ENCODE results near the gene HMGN3.

HMGN3 gene

GRCh38 chr6:79202556-79202955, 31.9 kb downstream of the HMGN3 start:
- TF ChIP-seq CTCF (IDR thresholded peaks at IDR 0.05) = no peak

DNA sequence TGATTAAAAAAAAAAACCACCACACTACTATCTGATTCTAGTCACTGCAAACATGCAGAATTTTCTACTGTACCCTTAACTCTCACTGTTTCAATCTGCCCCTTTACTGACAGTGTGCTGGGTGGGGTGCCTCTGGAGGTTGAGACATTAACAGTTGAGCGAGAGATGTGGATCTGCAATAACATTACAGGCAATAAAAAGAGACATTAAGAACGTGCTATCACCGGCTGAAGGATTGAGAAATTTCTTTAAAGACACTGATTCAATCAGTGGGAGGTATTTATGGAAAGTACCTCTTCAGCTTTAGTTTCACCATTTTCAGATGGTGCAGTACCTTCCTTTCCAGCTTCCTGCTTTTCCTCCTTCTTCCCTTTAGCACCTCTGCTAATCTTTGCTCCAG, 32.5 kb downstream of the HMGN3 start:
- H3K27ac ChIP-seq = no peak overlapping the region
- H3K4me3 ChIP-seq = no peak overlapping the region
- TF ChIP-seq CTCF (IDR thresholded peaks at IDR 0.05) = no peak
- DNase-seq (ENCODE audit: low spot score) = no peak

More at GRCh38 chr6:79202556-79202955, 31.9 kb downstream of the HMGN3 start:
- Histone ChIP-seq H3K4me3 (no peak overlapping the region), H3K27ac (no peak overlapping the region)
- DNase-seq (ENCODE audit: low spot score) = no peak

- Histone ChIP-seq H3K27ac (no peak overlapping the region), H3K4me3 (no peak overlapping the region)
- no peak for TF ChIP-seq CTCF (IDR thresholded peaks at IDR 0.05)
- no peak for DNase-seq (ENCODE audit: low spot score)
Measured at GRCh38 chr6:79201143-79201542, 33.3 kb downstream of the HMGN3 start.

DNA sequence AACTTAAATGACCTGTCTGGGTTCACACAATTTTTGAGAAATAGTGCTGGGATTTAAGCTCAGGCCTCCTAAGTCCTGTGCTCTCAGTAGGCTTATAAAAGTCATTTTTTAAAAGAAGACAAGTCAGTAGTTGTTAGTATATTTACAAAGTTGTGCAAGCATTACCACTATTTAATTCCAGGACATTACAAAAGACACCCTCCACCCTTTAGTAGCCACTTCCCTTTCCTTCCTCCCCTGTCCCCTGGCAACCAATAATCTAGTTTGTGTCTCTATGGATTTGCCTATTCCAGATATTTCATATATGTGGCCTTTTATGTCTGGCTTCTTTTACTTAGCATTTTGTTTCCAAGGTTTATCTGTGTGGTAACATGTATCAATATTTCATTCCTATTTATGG, 37.6 kb downstream of the HMGN3 start:
- Histone ChIP-seq H3K4me3 (no peak overlapping the region), H3K27ac (no peak overlapping the region)
- no peak for DNase-seq (ENCODE audit: low spot score)
- no peak for TF ChIP-seq CTCF (IDR thresholded peaks at IDR 0.05)

DNA sequence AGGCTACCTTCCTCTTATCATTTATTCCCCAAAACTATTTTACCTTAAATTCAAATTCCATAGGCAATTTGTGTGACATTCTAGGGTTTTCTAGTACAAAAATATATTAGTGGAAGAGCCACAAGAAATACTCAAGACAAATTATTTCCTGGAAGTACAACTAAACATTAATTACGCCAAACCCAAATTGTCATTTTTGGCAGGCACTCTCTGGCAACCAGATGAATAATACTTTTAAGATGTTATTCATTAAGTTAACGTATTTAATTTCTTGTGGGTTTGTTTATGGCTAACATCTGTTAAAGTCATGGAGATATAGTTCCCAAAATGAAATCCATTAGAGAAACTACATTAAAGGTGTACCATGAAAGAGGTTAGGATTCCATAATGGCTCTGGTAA, 40.5 kb downstream of the HMGN3 start:
- no peak overlapping the region for H3K4me3 ChIP-seq
- DNase-seq (ENCODE audit: low spot score) = no peak
- TF ChIP-seq CTCF (IDR thresholded peaks at IDR 0.05) = no peak
- no peak overlapping the region for H3K27ac ChIP-seq

GRCh38 chr6:79189760-79190350, 44.6 kb downstream of the HMGN3 start:
- no peak overlapping the region for H3K27ac ChIP-seq
- no peak for TF ChIP-seq CTCF (IDR thresholded peaks at IDR 0.05)
- no peak for DNase-seq (ENCODE audit: low spot score)
- H3K4me3 ChIP-seq = no peak overlapping the region

DNA sequence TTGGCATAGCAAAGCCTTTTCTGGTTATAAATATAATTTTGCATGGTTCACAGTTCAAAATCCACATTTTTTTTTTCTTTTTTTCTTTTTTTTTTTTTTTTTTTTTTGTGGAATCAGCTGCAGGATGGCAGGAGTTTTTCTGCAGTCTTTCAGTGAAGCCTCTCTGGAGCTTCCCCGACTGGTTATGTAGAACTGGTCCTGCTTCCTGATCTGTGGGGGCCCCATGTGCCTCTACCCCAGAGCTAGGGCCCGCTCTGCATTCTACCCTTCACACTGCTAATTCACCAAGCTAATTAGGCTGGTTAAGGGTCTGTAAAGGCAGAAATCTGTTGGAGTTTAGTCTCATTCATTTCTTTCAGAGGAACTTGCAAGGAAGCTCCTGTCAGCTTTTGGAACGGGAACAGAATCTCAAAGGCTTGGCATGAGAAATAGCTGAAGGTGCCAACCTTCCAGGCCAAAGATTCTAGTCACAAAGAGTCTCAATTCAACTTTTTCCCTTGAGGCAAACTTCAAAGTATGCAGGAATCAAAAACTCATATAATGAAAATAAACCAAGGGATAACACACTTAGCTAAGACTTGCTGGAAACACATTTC, 45.5 kb downstream of the HMGN3 start:
- no peak for TF ChIP-seq CTCF (IDR thresholded peaks at IDR 0.05)
- DNase-seq (ENCODE audit: low spot score) = no peak
- Histone ChIP-seq H3K4me3 (no peak overlapping the region), H3K27ac (no peak overlapping the region)
